Activated CD8-positive, alpha-beta memory T cell treated with anti-CD3 and anti-CD28 coated beads, Interleukin-2, amount 50 U/mL, for 24 hours (primary cell): ENCODE data around the gene CSRNP3.

ENCODE experiments used
- DNase-seq: peaks from one replicate; pipeline ENCODE4 v3.0.0-alpha.2; 2020; ENCODE audit errors: extremely low read depth

CSRNP3 gene

DNA sequence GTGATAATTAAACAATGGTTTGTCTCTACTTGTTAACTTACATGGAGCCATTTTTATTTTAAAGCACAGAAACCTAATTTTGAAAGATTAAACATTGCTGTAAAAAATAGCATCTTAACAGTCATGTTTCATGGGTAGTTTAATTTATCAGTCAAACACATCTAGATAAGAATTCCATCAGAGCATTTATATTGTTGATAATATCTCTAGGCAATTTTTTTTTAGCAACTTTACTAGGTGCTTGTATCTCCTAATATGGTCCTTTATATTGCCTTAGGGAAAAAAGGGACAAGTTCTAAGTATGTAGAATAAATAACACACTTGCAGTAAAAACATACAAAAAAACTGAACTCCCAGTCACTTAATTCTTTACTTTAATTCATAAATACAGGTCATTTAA is 863 bp downstream of the CSRNP3 start:
- no peak for DNase-seq

- DNase-seq: no peak
These were observed 2.0 kb downstream of the CSRNP3 start for GRCh38 chr2:165471349-165471950.

DNA sequence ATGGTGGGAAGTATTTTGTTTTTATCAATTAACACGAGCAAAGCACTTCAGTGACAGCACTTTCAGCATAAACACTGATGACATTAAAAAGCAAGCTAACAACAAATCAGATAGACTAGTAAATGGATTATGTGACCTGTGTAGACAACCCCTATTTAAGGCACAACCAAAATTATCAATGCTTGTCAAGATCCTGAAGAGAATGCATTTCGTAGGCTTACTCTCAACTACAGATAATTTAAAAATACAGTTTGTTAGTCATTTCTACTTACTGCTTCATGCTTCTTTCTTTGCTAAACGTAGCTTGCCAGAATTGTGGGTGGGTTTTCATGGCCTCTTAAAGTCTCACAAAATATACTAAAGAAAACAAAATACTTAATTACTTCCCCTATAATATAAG is 3.4 kb downstream of the CSRNP3 start:
- DNase-seq: no peak

DNA sequence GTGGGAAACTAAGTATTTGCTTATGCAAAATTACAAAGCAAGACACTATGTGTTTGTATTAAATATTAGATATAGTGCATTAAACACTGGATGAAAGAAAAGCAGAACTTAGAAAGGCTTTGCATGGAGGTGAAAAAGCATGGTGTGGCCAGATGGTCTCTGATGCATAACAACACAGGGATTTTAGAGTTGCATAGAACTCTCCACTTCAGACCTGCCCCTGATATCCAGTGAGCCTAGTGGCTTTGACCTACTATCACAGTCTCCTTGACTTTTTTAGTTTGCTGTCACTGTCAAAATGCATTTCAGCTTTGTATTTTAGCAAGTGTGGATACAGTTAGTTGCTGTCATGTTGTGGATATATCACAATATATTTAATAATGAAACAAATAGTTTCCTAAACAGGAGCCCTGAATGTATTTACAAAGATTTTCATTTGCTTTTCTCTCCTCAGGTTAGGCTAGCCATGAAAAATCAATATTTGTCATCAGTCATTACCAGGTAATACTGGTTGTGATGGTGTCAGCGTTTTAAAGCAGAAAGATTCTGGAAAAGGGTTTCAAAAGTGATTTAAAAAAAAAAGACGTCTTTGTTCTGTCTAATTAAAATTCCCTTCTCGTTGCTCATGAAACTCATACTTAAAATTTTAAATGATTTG is 5.2 kb downstream of the CSRNP3 start:
- no peak for DNase-seq

- no peak for DNase-seq
These were observed 5.9 kb downstream of the CSRNP3 start for GRCh38 chr2:165475277-165476004.

DNA sequence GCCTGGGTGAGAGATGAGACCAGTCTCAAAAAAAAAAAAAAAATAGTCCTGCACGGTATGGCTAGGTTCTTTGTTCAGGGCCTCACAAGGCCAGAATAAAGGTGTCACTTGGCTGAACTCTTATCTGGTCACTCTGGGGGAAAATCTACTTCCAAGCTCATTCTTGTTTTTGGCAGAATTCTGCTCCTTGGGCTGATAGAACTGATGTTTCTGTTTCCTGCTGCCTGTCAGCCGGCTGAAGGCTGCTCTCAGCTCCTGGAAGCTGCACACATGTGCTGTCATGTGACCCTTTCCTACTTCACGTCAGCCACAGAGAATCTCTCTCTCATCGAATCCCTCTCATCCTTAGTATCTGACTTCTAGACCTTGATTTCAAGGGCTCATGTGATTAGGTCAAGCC is 10.4 kb downstream of the CSRNP3 start:
- no peak for DNase-seq

DNA sequence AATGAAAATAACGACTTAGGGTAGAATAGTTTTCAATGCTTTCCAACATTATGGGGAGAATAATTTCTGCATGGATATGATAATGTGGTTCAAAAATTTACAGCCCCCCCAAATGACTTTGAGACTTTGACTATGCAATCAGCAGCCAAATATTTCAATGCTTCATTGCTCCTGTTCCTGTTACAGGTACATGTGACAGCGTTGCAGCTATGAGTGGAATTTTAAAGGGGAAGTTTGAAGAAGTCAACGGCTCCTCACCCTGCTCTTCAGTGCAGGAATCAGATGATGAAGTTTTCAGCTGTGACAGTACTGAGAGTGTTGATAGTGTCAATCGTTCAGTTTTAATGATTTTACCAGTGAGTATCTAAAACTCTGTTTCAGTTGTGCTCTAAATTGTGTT is 25.1 kb downstream of the CSRNP3 start:
- no peak for DNase-seq

DNA sequence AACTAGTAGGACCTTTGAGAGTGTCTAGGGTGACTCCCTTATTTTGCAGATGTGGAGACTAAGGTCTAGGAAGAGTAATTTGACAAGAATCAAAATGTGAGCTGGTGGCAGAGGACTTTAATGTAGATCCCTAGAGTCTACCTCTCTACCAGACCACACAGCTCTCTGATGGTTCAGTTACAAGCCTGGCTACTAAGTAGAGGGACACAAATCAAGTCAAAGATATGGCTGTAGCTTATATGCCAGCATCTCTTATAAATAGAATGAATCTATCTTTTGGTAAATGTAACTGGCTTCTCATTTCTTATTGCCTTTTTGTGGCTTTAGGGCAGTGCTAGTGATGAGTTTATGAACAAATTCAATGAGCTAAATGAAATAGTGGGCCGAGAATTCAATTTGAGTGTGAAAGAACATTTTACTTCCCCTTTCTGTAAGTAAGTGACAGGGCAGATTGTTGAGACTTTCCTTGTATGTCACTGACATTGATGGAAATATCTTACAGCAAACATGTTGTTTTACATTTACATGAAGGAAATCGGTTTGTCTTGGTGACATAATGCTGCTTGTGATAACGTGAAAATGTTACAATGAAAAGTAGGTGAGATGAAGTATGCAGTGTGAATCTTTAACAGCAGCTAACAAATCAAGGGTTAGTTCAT is 28.3 kb downstream of the CSRNP3 start:
- DNase-seq: no peak

DNA sequence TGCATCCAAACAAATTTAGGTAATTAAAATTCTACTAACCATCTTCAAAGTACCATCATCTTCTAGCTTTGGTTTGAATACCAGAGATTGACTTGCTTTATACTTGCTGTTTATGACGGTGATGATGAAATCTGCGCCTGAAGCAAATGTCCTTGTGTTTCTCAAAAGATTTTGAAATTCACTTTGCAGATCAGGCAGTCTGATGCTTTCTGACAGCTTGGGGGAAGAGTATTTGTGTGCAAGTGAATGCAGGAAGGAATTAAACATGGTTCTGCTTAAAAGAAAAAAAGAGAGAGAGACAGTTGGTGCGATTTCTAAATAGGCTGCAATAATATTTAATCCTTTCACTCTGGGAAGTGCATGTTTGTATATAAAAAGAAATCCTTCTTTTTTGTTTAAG is 29.6 kb downstream of the CSRNP3 start:
- no peak for DNase-seq

GRCh38 chr2:165500001-165500400 is 30.5 kb downstream of the CSRNP3 start:
- DNase-seq: no peak

DNA sequence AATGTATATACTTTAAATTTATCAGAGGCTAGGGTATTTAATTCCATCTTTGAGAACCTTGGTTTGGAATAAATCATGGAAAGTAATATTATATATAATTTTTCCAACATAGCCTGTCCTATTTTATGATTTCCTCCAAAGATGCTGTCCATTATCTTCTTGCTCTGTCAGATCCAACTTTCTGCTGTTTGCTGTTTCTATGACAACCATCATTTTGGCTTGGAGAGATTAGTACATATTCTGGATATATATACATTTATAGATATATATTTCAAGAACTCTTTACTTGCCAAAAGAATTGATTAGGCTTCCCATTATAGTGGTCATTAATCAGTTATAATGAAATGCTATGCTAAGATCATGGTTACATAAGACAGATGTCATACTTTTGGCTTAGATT is 31.3 kb downstream of the CSRNP3 start:
- DNase-seq: no peak

- DNase-seq: no peak
These were observed 36.0 kb downstream of the CSRNP3 start for GRCh38 chr2:165505514-165505913.

DNA sequence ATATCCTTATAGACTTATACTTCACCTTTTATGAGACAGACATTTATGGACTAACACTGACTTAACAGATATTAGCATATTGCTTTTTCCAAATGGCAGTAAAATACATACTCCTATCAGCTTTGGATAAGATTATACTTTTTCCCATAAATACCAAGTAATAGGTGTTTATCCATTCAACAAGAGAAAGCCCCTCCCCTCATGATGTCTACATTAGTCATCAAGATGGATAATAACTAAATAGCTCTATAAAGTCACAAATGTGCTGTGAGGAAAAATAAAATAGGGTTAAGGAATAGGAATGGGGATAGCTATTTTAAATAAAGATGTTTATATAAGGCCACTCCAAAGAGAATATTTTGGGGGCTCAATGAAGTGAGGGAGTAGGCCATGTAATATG is 39.4 kb downstream of the CSRNP3 start:
- no peak for DNase-seq

DNA sequence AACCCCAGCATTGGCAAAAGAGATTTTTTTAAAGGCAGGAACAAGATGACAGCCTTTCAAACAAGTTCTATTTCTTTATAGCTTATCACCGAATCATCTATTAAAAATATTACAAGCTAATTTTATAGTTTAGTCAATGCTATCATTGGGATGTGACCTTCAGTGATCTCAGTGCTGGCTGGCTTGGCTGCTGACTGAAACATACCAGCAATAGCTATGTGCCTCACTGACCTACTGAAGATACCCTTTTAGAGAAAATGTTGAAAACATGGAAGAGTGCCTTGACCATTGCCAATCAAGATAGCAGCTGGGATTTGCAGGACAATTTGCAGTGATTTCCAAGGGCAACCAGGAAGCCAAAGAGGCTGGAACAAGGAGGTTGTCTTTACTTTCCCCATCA is 44.0 kb downstream of the CSRNP3 start:
- DNase-seq: no peak

DNA sequence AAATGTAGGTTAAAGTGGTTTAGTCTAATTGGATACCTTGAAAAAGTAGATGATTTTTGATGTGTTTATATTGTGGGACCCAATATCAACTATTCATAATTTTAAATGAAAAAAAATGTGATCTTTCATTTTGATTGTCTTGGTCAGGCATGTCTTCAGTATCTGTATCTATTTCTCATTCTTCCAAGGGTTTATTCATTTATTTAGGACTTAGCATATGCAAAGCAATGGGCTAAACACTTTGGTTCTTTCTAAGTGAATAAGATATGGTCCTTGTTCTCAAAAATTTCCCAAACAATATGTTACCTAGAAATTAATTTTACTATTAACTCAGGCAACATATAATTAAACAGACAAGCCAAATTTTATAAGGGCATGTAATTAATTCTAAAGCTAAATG is 49.1 kb downstream of the CSRNP3 start:
- DNase-seq: no peak

GRCh38 chr2:165522719-165523118 is 53.2 kb downstream of the CSRNP3 start:
- DNase-seq: no peak

DNA sequence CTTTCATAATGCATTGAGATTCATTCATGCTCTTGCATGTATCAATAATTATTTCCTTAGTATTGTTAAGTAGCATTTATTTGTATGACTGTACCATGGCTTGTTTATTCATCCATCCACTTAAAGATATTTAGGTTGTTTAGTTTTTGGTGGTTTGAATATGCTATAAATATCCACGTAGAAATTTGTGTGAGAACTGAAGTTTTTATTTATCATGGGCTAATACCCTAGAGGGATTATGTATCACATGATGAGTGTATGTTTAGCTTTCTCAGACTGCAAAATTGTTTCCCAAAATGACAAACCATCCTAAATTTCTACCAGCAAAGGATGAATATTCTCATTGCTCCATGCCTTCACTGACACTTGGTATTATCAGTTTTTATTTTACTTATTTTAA is 55.2 kb downstream of the CSRNP3 start:
- no peak for DNase-seq

GRCh38 chr2:165528691-165529090 is 59.2 kb downstream of the CSRNP3 start:
- no peak for DNase-seq

DNA sequence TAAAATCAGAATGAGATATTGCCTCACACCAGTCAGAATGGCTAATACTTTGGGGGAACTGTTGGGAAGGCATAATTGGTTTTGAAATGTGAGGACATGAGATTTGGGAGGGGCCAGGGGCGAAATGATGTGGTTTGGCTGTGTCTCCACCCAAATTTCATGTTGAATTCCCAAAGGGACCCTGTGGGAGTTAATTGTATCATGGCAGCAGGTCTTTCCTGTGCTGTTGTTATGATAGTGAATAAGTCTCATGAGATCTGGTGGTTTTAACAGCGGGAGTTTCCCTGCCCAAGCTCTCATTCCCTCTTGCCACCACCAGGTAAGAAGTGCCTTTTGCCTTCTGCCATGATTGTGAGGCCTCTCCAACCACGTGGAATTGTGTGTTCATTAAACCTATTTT is 59.6 kb downstream of the CSRNP3 start:
- DNase-seq: no peak

- no peak for DNase-seq
These were observed 63.8 kb downstream of the CSRNP3 start for GRCh38 chr2:165533331-165533730.

- DNase-seq: no peak
These were observed 66.0 kb downstream of the CSRNP3 start for GRCh38 chr2:165535471-165535870.

GRCh38 chr2:165536851-165537499 is 67.5 kb downstream of the CSRNP3 start:
- no peak for DNase-seq
